Stimulated activated effector memory CD8-positive, alpha-beta T cell treated with anti-CD3 and anti-CD28 coated beads, Interleukin-12 subunit alpha, Interleukin-12 subunit beta, amount 100 ng/mL, for 72 hours (primary cell): ENCODE measurements around the gene CNTFR.

ENCODE experiments used
- ATAC-seq: fragments of 150-1000 bp; cut with Tn5 transposase; 2 replicates; pipeline ENCODE4 v1.10.0; 2021
- DNase-seq, 2 donors: peaks; one replicate each; pipeline ENCODE4 v3.0.0; 2021 to 2022; ENCODE audit warnings: low spot score in 2 of 2
- H3K27ac Mint-ChIP-seq: one replicate; pipeline ENCODE4 v1.8.0; 2022; ENCODE audit warnings: mild to moderate bottlenecking, mixed read lengths
- H3K36me3 Mint-ChIP-seq: one replicate; pipeline ENCODE4 v1.8.0; 2022; ENCODE audit warnings: mild to moderate bottlenecking, mixed read lengths
- H3K4me1 Mint-ChIP-seq: one replicate; pipeline ENCODE4 v1.8.0; 2022; ENCODE audit warnings: mixed read lengths
- H3K4me3 Mint-ChIP-seq: one replicate; pipeline ENCODE4 v1.8.0; 2022; ENCODE audit warnings: mild to moderate bottlenecking, mixed read lengths
- H3K9me3 Mint-ChIP-seq: one replicate; pipeline ENCODE4 v1.8.0; 2022; ENCODE audit warnings: mixed read lengths

The CNTFR gene

DNA sequence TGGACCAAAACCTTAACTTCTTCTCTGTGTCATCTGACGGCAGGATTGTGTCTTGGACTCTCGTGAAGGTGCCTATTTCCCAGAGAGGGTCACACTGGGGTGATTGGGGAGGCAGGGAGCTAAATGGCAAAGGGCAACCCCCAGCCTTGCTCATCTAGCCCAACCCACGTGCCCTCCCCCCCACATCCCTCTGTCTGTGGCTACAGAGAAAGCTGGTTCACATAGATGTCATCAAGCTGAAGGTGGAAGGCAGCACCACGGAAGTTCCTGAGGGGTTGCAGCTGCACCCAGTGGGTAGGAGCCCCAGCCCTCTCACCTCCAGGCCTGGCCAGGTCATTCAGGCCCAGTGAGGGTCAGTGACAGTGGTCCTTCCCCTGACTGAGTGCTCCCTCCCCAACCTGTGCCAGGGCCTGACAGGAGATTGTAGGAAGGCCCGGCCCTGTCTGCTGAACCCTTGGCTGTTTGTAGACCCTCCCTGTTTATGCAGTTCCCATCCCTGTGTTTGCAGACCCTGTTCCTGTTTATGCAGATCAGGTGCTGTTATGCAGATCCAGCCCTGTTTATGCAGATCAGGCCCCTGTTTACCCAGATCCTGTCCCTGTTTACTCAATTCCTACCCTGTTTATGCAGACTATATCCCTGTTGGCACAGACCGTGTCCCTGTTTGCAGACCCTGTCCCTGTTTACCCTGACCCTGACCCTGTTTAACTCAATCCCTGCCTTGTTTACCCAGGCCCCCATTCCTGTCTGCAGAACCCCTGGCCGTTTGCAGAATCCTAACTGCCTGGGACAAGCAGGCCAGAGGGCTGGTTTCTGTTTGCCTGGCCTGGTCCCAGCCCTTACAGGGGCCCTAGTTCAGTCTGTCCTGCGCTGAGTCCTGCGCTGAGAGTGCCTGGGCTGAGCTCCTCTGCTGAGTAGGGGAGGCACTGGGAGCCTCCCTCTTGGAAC, 77.1 kb downstream of the CNTFR start:
- Mint-ChIP-seq H3K9me3 (no peaks in the 10 kb centered on the region), H3K27ac (peak overlapping the region; percentile 23), H3K36me3 (no peaks in the 10 kb centered on the region), H3K4me3 (no peak overlapping the region), H3K4me1 (no peaks in the 10 kb centered on the region)
- peak; percentile 14 for ATAC-seq
- no peak for DNase-seq

DNA sequence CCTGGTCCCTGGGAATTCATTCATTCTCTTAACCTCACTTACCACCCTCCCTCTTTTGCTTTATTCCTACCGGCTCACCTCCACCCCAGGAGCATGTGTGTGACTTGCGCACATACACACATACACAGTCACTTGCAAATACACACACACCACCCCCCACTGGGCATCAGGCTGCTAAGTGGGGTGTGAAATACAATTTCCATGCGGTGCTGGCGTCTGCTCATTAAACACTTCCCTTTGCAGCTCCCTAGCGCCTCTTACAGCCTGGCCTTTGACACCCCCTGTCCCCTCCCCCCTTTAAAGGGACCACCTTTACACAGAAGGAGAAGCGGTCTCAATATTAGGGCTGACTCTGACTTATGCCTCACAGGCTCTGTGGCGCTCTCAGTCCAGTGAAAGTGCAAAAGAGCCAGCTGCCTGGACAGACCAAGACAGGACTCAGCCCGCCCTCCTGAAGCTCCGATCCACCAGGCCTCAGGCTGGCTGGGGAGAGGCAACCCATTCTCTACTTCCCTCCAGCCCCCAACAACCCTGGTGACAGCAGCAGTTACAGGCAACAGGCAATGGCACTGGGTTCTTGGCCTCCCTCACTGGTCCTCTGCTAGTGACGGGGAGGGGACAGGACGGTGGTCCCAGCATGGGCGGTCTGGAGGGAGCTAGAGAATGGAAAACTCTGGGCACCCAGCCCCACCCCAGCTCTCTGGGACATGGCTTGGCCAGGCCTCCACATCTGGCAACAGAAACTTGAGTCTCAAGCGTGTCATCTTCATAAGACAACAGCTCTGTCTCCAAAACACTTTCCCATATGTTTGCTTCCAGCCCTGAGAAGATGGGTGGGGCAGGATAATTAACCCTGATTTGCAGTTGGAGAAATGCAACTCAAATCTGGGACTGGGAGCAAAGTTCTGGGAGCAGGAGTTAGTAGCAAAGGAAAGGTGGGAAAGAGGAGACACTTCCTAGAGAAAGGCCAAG, 78.7 kb downstream of the CNTFR start:
- DNase-seq (no peak), ATAC-seq (no peak)
- Mint-ChIP-seq H3K4me1 (no peaks in the 10 kb centered on the region), H3K9me3 (no peaks in the 10 kb centered on the region), H3K4me3 (no peak overlapping the region), H3K36me3 (no peaks in the 10 kb centered on the region), H3K27ac (no peak overlapping the region)

DNA sequence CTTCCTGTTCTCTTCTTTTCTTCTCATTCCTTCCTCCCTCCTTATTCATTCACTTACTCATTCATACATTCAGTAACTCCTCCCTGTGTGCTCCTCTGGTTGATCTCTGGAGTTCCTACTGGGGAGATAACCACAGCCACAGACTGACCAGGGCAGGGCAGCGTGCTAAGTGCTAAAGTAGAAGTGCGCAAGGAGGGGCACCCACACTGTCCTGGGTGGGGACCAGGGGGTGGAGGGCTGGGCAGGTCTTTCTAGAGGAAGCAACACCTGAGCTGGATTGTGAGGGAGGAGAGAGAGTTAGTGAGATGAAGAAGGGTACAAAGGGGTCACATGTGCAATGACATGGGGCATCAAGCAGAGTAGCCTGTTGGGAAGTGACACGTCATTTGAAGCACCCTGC, 80.6 kb downstream of the CNTFR start:
- no peak overlapping the region for H3K27ac Mint-ChIP-seq
- H3K9me3 Mint-ChIP-seq, result no peaks in the 10 kb centered on the region
- no peaks in the 10 kb centered on the region for H3K4me1 Mint-ChIP-seq
- no peak overlapping the region for H3K4me3 Mint-ChIP-seq
- H3K36me3 Mint-ChIP-seq, result no peaks in the 10 kb centered on the region
- ATAC-seq, result no peak
- DNase-seq, result no peak

DNA sequence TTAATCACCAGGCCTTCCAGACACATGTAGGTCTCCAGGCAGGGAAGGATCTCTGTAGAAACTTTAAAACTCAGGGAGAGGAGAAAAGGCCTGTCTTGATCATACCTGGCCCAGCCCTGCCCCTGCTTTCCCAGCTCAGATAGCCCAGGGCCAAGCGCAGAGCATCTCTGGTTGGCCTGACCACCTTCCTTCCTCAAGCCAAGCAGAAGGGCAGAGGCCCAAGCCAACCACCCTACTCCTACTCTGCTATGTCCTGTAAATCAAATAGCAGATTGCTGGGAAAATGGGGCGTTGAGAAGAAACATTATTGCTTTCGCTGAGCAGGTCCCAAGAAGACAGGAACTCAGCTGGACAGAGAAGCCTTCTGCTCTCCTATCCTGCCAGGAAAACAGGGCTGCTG, 81.1 kb downstream of the CNTFR start:
- Mint-ChIP-seq H3K4me1 (no peaks in the 10 kb centered on the region), H3K4me3 (no peak overlapping the region), H3K9me3 (no peaks in the 10 kb centered on the region), H3K36me3 (no peaks in the 10 kb centered on the region), H3K27ac (no peak overlapping the region)
- no peak for ATAC-seq
- no peak for DNase-seq

DNA sequence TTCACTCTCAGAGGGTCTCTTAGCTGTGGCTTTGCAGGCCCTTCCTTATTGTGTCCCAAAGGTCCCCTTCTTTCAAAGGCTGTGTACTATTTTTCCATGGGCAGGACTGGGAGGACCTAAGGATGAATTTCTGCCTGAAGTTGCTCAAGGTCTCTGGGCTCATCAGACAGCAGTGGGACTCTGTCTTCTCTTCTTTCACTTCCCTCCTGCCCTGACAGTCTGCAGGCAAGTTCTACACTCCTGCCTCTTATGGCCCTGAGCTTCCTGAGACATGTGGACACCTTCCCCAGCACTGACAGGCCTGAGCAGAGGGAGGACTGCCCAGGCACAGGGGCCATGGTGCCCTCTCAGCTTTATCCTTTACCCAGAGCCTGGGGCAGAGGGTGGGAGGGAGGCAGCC, 81.6 kb downstream of the CNTFR start:
- no peaks in the 10 kb centered on the region for H3K36me3 Mint-ChIP-seq
- H3K9me3 Mint-ChIP-seq, result no peaks in the 10 kb centered on the region
- H3K4me1 Mint-ChIP-seq, result no peaks in the 10 kb centered on the region
- H3K4me3 Mint-ChIP-seq, result no peak overlapping the region
- peak; percentile 4 for ATAC-seq
- no peak overlapping the region for H3K27ac Mint-ChIP-seq
- DNase-seq, result no peak

DNA sequence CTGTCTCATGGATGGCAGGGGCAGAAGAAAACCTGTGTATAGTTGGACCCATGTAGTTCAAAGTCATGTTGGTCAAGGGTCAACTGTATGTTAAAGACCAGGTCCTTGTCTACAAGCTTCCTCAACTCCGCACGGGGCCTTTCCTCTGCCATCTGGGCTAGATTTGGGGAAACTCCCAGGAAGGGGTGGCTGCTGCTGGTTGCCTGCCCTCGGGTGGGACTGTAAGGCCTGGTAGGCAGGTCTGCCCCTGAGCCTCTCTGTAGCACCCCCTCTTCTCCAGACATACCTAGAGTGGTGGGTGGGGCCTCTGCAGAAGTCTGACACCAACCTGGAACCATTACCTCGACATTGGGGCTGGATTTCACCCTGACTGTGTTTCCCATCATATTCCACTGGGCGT, 82.0 kb downstream of the CNTFR start:
- Mint-ChIP-seq H3K4me1 (no peaks in the 10 kb centered on the region), H3K4me3 (no peak overlapping the region)
- DNase-seq, result no peak

DNA sequence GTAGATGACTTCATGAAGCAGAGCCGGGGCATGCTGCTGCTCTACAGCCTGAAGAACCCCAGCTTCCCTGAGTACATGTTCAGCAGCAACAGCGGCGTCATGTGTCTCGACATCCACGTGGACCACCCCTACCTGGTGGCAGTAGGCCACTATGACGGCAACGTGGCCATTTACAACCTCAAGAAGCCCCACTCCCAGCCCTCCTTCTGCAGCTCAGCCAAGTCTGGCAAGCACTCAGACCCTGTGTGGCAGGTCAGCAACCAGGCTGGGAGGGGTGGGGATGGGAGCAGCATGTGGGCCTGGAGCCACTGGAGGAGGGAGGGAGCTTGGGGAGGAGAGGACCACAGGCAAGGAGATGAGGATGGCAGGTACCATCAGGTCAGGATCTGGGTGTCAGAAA, 82.9 kb downstream of the CNTFR start:
- Mint-ChIP-seq H3K4me1 (no peaks in the 10 kb centered on the region), H3K27ac (no peak overlapping the region)

More for the DNA sequence above, 82.0 kb downstream of the CNTFR start:
- Mint-ChIP-seq H3K27ac (no peak overlapping the region), H3K9me3 (no peaks in the 10 kb centered on the region), H3K36me3 (no peaks in the 10 kb centered on the region)
- no peak for ATAC-seq

DNA sequence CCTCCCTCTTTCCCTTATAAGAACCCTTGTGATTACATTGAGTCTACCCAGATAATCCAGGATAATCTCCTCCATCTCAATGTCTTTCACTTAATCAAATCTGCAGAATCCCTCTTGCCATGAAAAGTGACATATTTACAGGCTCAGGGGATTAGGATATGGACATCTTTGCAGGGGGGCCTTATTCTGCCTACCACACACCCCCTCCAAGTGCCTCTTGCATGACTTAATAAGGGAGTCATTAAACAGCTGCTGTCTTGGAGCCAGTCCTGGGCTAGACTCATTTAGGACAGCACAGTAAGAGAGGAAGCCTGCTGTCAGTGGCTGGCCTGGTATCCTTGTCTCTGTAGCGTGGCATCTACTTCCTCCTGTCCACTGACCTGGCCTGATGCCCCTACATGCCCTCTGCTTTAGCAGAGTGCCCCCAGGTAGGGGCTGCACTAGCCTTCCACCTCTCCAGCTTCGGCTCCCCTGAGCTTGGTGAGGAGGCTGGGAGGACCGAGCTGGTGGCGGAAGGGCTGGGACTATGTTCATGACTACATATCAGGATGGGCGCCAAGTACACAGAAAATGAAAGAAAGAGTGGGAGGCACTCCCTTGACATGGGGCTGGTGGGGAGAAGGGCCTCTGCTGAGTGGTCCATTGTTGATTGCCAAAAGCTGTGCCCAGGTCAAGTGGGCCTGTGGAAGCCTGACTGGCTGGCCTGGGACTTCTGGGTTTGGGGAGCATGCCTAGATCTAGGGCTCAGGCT, 84.0 kb downstream of the CNTFR start:
- ATAC-seq, result no peak
- no peaks in the 10 kb centered on the region for H3K9me3 Mint-ChIP-seq
- no peaks in the 10 kb centered on the region for H3K36me3 Mint-ChIP-seq
- no peak overlapping the region for H3K4me3 Mint-ChIP-seq
- no peak for DNase-seq
- H3K4me1 Mint-ChIP-seq, result peaks cover 2% of the 10 kb centered on the region
- no peak overlapping the region for H3K27ac Mint-ChIP-seq

More for the DNA sequence above, 82.9 kb downstream of the CNTFR start:
- DNase-seq (no peak), ATAC-seq (no peak)
- Mint-ChIP-seq H3K4me3 (no peak overlapping the region), H3K36me3 (no peaks in the 10 kb centered on the region), H3K9me3 (no peaks in the 10 kb centered on the region)

DNA sequence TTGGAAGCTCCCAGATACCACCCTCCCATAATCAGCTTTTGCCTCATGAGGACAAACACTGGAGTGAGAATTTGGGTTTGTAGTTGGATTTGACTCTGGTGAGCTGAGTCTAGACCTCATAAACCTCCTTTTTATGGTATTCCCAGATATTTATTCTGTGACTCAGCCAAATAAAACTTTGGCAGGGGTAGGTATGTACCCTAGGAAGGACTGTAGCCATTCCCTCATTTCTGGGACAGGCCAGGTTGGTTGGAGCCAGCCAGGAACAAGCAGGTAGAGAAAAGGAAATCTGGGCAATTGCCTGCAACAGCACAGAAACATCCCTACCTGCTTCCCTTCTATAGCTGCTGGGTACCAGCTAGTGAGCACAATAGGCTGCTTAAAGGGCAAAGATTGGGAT, 86.1 kb downstream of the CNTFR start:
- no peak for DNase-seq
- Mint-ChIP-seq H3K27ac (no peak overlapping the region), H3K9me3 (no peaks in the 10 kb centered on the region), H3K36me3 (no peaks in the 10 kb centered on the region), H3K4me3 (no peak overlapping the region), H3K4me1 (peaks cover 15% of the 10 kb centered on the region)
- ATAC-seq, result no peak

DNA sequence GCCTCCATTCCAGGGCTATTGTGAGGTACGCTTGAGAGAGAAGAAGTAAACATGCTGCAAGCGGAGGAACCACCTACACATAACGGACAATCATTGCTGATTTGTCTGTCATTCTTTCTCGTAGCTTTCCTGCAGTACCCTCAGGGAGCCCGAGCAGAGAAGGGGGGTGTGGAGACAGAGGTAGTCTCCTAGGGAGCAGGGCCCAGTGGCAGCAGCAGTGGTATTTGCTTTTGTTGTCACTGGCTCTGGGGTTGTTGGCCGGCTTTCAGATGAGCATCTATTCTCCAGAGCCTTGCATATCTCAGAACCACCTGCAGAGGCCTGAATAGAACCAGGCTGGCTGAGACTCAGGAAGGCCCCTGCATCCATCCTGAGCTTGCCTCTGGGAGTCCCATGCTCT, 86.6 kb downstream of the CNTFR start:
- Mint-ChIP-seq H3K36me3 (no peaks in the 10 kb centered on the region), H3K4me3 (no peak overlapping the region), H3K9me3 (no peaks in the 10 kb centered on the region), H3K27ac (no peak overlapping the region), H3K4me1 (peaks cover 15% of the 10 kb centered on the region)
- DNase-seq, result no peak
- no peak for ATAC-seq

DNA sequence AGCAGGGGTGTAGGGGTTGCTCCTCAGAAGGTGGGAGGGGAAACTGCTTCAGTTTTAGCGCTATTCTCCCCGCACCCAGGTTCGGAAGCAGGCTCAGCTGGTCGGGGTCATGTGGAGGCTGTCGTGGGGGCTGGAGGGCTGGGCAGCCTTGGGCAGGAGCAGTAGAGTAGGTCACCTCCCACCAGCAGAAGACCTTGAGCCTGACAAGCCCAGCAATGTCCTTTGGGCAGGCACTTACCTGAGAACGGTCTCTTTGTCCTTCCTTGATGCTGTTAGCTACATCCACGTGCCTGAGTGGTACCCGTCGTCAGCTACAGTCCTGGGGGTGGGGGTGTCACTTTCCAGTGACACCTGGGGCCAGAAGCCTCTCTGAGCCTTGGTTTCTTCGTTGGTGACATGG, 87.1 kb downstream of the CNTFR start:
- DNase-seq (no peak), ATAC-seq (no peak)
- Mint-ChIP-seq H3K4me3 (no peak overlapping the region), H3K36me3 (no peaks in the 10 kb centered on the region), H3K9me3 (no peaks in the 10 kb centered on the region), H3K27ac (no peak overlapping the region), H3K4me1 (peaks cover 15% of the 10 kb centered on the region)

DNA sequence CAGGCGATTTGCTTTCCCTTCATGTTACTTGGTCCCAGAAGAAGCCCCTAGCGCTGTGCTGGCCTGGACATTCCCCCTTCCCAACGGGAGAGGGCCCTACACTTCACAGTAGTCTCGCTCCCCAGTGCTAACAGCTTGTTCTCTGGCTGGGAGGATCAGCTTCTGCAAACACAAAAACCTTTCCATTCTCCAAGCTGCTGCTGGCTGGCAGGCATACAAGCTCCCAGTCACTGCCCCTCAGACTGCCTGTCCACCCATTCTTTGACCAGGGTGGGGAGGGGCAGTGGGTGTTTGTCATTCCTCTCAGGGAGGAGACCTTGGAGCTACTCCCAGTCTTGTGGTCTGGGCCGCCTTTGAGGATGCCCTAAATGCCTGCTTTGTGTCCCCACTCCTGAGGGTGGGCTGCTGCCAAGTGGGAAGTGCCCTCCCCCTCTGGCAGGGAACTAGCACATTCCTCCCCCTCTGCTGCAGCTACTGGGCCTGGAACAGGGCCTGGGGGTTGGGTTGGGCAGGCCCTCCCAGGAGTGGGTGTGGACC, 87.6 kb downstream of the CNTFR start:
- ATAC-seq (no peak), DNase-seq (no peak)
- H3K27ac Mint-ChIP-seq, result no peak overlapping the region
- H3K4me3 Mint-ChIP-seq, result no peak overlapping the region
- no peaks in the 10 kb centered on the region for H3K9me3 Mint-ChIP-seq
- H3K36me3 Mint-ChIP-seq, result no peaks in the 10 kb centered on the region
- H3K4me1 Mint-ChIP-seq, result peaks cover 15% of the 10 kb centered on the region
